Measurements from ENCODE around the gene SIGLEC5.

Gene SIGLEC5

DNA sequence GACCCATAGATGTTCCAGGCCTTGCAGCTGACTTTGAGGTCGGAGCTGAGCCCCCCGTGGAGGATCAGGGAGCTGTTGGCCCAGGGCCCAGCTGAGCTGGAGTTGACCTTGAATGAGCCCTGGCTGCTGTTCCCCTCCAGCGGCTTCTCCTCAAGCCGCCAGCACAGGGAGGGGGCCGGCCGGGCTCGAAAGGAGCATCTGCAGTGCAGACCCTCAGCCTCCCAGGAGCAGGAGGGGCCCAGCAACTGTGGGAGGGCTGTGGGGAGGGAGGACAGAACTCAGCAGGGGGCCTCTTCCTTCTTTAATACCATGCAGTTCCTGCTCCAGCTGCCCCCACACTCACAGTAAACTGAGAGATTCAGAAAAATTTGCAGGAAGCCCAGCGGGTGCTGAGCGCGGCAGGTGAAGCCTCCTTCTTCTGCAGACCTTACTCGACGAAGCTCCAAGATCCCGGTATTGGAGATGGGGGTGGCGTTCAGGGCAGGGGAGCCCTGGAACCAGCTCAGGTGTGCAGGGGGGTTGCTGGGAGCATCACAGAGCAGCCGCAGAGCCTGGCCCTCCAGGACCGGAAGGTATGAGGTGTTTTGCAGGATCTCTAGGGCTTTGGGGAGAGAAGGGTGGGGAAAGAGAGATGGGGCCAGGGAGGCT, 2.6 kb downstream of the SIGLEC5 start:
- H3K27me3 ChIP-seq (ENCODE audit: control insufficient read depth, insufficient read depth, low read length), result no peaks in the 10 kb centered on the region
- H3K36me3 ChIP-seq (ENCODE audit: control insufficient read depth, insufficient read depth, low read length), result no peaks in the 10 kb centered on the region
- H3K4me1 ChIP-seq (ENCODE audit: control insufficient read depth, insufficient read depth, low read length), result no peaks in the 10 kb centered on the region
- no peak overlapping the region for H3K9ac ChIP-seq (ENCODE audit: low read depth, low read length)
- H3K27ac ChIP-seq (ENCODE audit: low read depth, low read length), result no peak overlapping the region
- H3K9me3 ChIP-seq (ENCODE audit: control insufficient read depth, insufficient read depth, low read length), result peaks cover 60% of the 10 kb centered on the region
- H3K4me3 ChIP-seq (ENCODE audit: low read depth, low read length), result no peak overlapping the region

DNA sequence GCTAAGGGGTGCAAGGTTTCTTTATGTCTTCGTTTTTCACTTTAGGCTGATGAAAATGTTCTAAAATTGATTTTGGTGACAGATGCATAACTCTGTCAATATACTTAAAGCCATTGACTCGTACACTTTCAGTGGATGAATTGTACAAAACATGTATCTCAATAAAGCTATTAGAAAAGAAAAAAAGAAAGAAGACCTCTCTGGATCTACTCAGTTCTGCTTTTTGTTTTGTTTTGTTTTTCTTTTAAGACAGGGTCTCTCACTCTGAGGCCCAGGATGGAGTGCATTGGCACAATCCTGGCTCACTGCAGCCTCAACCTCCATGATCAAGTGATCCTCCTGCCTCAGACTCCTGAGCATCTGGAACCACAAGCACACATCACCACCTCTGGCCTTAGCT, 3.5 kb downstream of the SIGLEC5 start:
- Histone ChIP-seq H3K36me3 (ENCODE audit: control insufficient read depth, insufficient read depth, low read length) (no peaks in the 10 kb centered on the region), H3K4me3 (ENCODE audit: low read depth, low read length) (no peak overlapping the region), H3K9ac (ENCODE audit: low read depth, low read length) (no peak overlapping the region), H3K27ac (ENCODE audit: low read depth, low read length) (no peak overlapping the region), H3K4me1 (ENCODE audit: control insufficient read depth, insufficient read depth, low read length) (no peaks in the 10 kb centered on the region), H3K9me3 (ENCODE audit: control insufficient read depth, insufficient read depth, low read length) (peaks cover 56% of the 10 kb centered on the region), H3K27me3 (ENCODE audit: control insufficient read depth, insufficient read depth, low read length) (no peaks in the 10 kb centered on the region)

DNA sequence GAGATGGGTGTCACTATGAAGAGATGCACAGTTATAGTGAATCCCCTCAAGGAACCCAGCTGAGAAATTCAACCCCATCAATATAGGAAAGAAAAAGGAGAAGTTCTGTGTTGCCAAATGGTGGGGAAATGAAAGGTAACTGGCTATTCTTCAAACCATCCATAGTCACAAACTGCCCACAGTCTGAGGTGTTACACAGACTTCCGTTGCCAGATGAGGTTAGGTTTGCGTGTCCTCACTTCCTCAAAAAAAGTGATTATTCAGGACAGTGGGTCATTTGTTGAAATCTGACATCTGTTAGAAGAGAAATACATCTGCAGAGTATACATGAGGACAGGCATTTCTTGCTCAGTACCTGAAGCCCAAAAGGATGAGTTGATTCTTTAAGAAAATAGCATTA, 9.0 kb downstream of the SIGLEC5 start:
- Histone ChIP-seq H3K9me3 (ENCODE audit: control insufficient read depth, insufficient read depth, low read length) (peaks cover 46% of the 10 kb centered on the region), H3K36me3 (ENCODE audit: control insufficient read depth, insufficient read depth, low read length) (no peaks in the 10 kb centered on the region), H3K27me3 (ENCODE audit: control insufficient read depth, insufficient read depth, low read length) (no peaks in the 10 kb centered on the region), H3K27ac (ENCODE audit: low read depth, low read length) (no peak overlapping the region), H3K4me3 (ENCODE audit: low read depth, low read length) (no peak overlapping the region), H3K4me1 (ENCODE audit: control insufficient read depth, insufficient read depth, low read length) (no peaks in the 10 kb centered on the region), H3K9ac (ENCODE audit: low read depth, low read length) (no peak overlapping the region)

DNA sequence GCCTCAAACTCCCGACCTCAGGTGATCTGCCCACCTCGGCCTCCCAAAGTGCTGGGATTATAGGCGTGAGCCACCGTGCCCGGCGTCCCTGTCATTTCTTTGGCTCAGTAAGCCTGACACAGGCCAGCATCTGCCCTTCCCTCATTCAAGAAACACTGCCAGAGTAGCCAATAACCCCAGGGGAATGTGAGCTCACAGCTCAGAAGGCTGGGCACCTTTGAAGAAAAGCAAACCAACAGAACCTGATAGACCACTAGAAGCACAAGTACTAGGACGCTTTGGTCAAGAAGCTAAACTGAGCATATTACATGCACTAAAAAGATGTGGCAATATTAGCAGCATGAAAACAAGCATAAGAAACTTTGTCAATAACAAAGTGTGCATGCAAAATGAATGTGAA, 14.2 kb downstream of the SIGLEC5 start:
- Histone ChIP-seq H3K9me3 (ENCODE audit: control insufficient read depth, insufficient read depth, low read length) (peaks cover 54% of the 10 kb centered on the region), H3K4me3 (ENCODE audit: low read depth, low read length) (no peak overlapping the region), H3K27ac (ENCODE audit: low read depth, low read length) (no peak overlapping the region), H3K36me3 (ENCODE audit: control insufficient read depth, insufficient read depth, low read length) (no peaks in the 10 kb centered on the region), H3K9ac (ENCODE audit: low read depth, low read length) (no peak overlapping the region), H3K27me3 (ENCODE audit: control insufficient read depth, insufficient read depth, low read length) (no peaks in the 10 kb centered on the region), H3K4me1 (ENCODE audit: control insufficient read depth, insufficient read depth, low read length) (no peaks in the 10 kb centered on the region)

DNA sequence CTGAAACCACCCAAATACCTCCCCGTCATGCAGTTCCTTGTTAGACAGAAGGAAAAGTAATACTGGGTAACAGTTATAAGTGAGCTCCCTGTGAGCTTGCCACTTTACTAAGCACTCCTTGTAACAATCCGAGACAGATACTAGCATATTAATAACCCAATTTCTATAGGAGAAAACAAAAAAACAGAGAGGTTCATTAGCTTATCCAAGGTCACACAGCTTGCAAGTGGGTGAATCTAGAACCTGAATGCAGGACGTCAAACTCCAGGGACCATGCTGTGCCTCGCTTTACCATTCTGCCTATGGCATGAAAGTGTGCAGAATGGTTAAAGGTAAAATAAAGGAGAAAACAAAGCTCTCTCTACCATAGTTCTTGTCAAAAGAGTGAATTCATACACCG, 15.4 kb downstream of the SIGLEC5 start:
- H3K9ac ChIP-seq (ENCODE audit: low read depth, low read length), result no peak overlapping the region

DNA sequence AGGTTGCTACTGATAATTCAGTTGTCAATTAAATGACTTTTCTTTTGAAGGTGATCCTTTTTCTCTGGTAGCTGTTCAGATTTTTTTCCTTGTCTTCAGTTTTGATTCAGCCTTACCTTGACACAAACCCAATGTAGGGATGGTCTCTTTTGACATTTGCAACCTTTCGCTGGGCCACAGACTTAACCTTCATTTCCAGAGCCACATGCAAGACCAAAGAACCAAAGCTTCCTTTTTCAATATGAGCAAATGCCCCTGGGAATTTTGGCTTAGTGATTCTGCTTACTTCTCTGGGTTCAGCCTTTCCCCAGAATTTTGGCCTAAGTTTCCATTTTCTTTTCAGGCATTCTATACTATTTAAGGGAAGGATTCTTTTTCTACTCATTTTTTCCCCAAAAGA, 19.6 kb downstream of the SIGLEC5 start:
- no peaks in the 10 kb centered on the region for H3K36me3 ChIP-seq (ENCODE audit: control insufficient read depth, insufficient read depth, low read length)
- H3K4me3 ChIP-seq (ENCODE audit: low read depth, low read length), result no peak overlapping the region
- no peak overlapping the region for H3K9ac ChIP-seq (ENCODE audit: low read depth, low read length)
- peaks cover 46% of the 10 kb centered on the region for H3K9me3 ChIP-seq (ENCODE audit: control insufficient read depth, insufficient read depth, low read length)
- no peaks in the 10 kb centered on the region for H3K27me3 ChIP-seq (ENCODE audit: control insufficient read depth, insufficient read depth, low read length)
- no peaks in the 10 kb centered on the region for H3K4me1 ChIP-seq (ENCODE audit: control insufficient read depth, insufficient read depth, low read length)
- H3K27ac ChIP-seq (ENCODE audit: low read depth, low read length), result no peak overlapping the region

More for the DNA sequence above, 15.4 kb downstream of the SIGLEC5 start:
- Histone ChIP-seq H3K36me3 (ENCODE audit: control insufficient read depth, insufficient read depth, low read length) (no peaks in the 10 kb centered on the region), H3K9me3 (ENCODE audit: control insufficient read depth, insufficient read depth, low read length) (peaks cover 56% of the 10 kb centered on the region), H3K4me3 (ENCODE audit: low read depth, low read length) (no peak overlapping the region), H3K4me1 (ENCODE audit: control insufficient read depth, insufficient read depth, low read length) (no peaks in the 10 kb centered on the region), H3K27me3 (ENCODE audit: control insufficient read depth, insufficient read depth, low read length) (no peaks in the 10 kb centered on the region), H3K27ac (ENCODE audit: low read depth, low read length) (no peak overlapping the region)

DNA sequence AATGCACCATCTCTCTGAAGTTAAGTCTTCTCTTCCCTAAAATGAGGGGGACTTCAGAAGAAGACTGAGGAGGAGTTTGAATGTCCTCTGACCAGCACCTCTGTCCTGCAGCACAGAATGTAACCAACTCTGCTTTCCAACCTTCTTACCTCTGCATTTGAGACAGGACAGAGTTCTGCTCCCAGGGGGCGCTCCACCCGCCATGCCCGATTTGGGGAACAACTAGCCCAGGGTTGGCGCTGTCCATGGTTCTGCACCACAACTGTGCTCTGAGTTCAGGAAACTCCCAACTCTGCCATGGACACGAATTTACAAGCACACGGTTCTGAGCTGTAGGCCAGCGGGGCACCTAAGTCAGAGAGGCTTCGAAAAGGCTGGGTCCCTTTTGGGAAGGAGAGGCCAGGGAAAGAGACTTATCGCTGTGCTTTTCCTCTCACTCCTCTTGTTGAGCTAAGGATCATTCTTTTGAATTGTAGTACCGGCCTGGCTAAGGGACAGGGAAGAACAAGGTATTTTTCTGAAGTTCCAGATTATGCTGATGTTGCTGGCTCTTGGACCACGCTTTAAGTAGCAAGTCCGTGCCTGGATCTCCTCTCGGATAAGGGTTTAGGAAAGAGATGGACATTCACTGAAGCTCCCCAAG, 22.2 kb downstream of the SIGLEC5 start:
- H3K9ac ChIP-seq (ENCODE audit: low read depth, low read length), result no peak overlapping the region
- no peaks in the 10 kb centered on the region for H3K27me3 ChIP-seq (ENCODE audit: control insufficient read depth, insufficient read depth, low read length)
- no peak overlapping the region for H3K27ac ChIP-seq (ENCODE audit: low read depth, low read length)
- no peaks in the 10 kb centered on the region for H3K4me1 ChIP-seq (ENCODE audit: control insufficient read depth, insufficient read depth, low read length)
- no peaks in the 10 kb centered on the region for H3K36me3 ChIP-seq (ENCODE audit: control insufficient read depth, insufficient read depth, low read length)
- H3K9me3 ChIP-seq (ENCODE audit: control insufficient read depth, insufficient read depth, low read length), result peaks cover 40% of the 10 kb centered on the region
- no peak overlapping the region for H3K4me3 ChIP-seq (ENCODE audit: low read depth, low read length)

DNA sequence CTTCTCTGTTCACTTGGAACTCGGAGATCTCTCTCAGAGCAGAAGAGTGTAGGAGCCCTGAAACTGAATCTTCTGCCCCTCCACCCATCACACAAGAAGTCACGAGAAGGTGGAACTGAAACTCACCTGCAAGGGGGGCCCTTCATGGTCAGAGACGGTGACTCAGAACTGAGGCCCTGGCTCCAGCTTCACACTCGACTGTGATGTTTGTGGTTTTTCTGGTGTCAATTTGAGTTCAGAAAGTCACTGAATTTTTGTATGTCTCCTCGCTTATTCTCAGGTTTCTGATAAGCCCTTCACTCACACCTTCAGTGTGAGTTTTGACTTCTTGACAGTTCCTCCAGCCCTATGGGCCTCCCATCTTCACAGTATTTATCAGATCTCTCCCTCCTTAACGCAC, 23.1 kb downstream of the SIGLEC5 start:
- Histone ChIP-seq H3K9ac (ENCODE audit: low read depth, low read length) (no peak overlapping the region), H3K27me3 (ENCODE audit: control insufficient read depth, insufficient read depth, low read length) (no peaks in the 10 kb centered on the region), H3K9me3 (ENCODE audit: control insufficient read depth, insufficient read depth, low read length) (peaks cover 33% of the 10 kb centered on the region), H3K4me1 (ENCODE audit: control insufficient read depth, insufficient read depth, low read length) (no peaks in the 10 kb centered on the region), H3K36me3 (ENCODE audit: control insufficient read depth, insufficient read depth, low read length) (no peaks in the 10 kb centered on the region), H3K4me3 (ENCODE audit: low read depth, low read length) (no peak overlapping the region), H3K27ac (ENCODE audit: low read depth, low read length) (no peak overlapping the region)

DNA sequence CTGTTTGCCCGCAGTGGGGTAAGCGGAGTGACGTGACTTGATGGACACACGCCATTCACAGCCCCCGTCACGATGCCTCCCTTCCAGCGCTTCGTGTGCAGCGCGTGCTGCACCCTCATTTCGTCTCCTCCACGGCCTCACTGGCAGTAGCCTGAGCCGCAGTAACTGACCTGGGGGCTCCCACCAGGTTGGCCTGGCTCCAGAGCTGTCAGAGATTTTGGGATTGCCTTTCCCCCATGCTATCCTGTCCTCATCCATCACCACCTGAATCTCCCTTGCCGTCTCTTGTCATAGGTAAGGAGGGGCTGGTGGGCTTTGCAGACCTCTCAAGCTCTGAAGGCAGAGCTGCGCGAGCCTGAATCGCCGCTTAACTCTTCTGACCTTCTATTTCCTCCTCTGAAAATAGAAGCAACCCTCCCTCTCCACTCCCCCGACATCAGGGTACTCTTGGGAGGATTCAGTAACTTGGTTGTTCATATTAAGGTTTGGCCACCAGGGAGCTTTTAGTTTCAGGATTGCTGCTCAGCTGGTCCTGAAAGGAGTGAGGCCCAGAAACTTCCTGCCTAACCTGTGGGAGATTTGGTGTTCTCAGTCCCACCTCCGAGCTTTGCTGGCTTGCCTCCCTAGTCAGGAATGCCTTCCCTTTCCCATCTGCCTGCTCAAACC, 27.9 kb downstream of the SIGLEC5 start:
- H3K36me3 ChIP-seq (ENCODE audit: control insufficient read depth, insufficient read depth, low read length), result no peaks in the 10 kb centered on the region
- no peaks in the 10 kb centered on the region for H3K4me1 ChIP-seq (ENCODE audit: control insufficient read depth, insufficient read depth, low read length)
- peaks cover 23% of the 10 kb centered on the region for H3K9me3 ChIP-seq (ENCODE audit: control insufficient read depth, insufficient read depth, low read length)
- H3K27me3 ChIP-seq (ENCODE audit: control insufficient read depth, insufficient read depth, low read length), result no peaks in the 10 kb centered on the region
- no peak overlapping the region for H3K4me3 ChIP-seq (ENCODE audit: low read depth, low read length)
- no peak overlapping the region for H3K9ac ChIP-seq (ENCODE audit: low read depth, low read length)
- no peak overlapping the region for H3K27ac ChIP-seq (ENCODE audit: low read depth, low read length)

DNA sequence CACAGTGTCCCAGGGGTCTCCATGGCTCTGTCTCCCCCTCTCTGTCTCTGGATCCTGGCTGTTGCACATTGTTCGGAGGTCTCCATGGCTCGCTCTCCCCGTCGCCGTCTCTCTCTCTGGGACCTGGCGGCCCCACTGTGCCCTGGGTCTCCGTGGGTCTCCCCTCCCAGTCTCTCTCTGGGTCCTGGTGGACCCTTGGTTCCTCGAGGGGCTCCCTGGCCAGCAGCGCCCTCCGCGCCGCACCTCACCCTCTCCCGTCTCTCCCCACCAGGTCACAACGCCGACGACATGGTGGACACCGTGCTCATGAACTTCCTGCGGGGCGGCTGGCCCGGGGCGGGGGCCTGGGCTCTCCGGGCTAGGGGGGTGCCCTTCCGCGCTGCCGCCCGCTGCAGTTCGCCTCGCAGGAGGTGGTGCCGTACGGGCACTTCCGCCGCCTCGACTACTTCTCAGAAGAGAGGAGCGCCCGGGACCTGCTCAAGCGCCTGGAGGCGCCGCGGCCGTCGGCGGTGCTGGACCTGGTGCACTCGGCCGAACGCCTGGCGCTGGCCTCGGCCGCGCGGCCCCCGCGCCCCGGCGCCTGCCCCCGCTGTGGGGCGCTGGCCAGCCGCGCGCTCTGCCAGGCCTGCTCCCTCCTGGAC, 29.1 kb downstream of the SIGLEC5 start:
- no peak overlapping the region for H3K27ac ChIP-seq (ENCODE audit: low read depth, low read length)
- H3K27me3 ChIP-seq (ENCODE audit: control insufficient read depth, insufficient read depth, low read length), result no peaks in the 10 kb centered on the region
- H3K4me3 ChIP-seq (ENCODE audit: low read depth, low read length), result no peak overlapping the region
- no peak overlapping the region for H3K9ac ChIP-seq (ENCODE audit: low read depth, low read length)
- H3K36me3 ChIP-seq (ENCODE audit: control insufficient read depth, insufficient read depth, low read length), result no peaks in the 10 kb centered on the region
- H3K4me1 ChIP-seq (ENCODE audit: control insufficient read depth, insufficient read depth, low read length), result no peaks in the 10 kb centered on the region
- peaks cover 23% of the 10 kb centered on the region for H3K9me3 ChIP-seq (ENCODE audit: control insufficient read depth, insufficient read depth, low read length)

DNA sequence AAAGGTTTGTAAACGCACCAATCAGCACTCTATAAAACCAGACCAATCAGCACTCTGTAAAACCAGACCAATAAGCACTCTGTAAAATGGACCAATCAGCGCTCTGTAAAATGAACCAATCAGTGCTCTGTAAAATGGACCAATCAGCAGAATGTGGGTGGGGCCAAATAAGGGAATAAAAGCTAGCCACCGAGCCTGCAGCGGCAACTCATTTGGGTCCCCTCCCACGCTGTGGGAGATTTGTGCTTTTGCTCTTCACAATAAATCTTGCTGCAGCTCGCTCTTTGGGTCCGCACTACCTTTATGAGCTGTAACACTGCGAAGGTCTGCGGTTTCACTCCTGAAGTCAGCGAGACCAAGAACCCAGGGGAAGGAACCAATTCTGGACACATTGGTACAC, 31.1 kb downstream of the SIGLEC5 start:
- Histone ChIP-seq H3K9ac (ENCODE audit: low read depth, low read length) (no peak overlapping the region), H3K4me3 (ENCODE audit: low read depth, low read length) (no peak overlapping the region), H3K27me3 (ENCODE audit: control insufficient read depth, insufficient read depth, low read length) (no peaks in the 10 kb centered on the region), H3K9me3 (ENCODE audit: control insufficient read depth, insufficient read depth, low read length) (peaks cover 13% of the 10 kb centered on the region), H3K36me3 (ENCODE audit: control insufficient read depth, insufficient read depth, low read length) (no peaks in the 10 kb centered on the region), H3K4me1 (ENCODE audit: control insufficient read depth, insufficient read depth, low read length) (0 out of 2 replicates have a peak, but pooled peaks cover 4% of the 10 kb centered on the region), H3K27ac (ENCODE audit: low read depth, low read length) (no peak overlapping the region)

All from HUES48 (cell line).